Lung (tissue), 12 donors: ENCODE results near the gene PLCH1. TPM values are rescaled to one million over a fixed set of nuclear protein-coding genes. Genes with fewer than 3 reads are reported as not detected.

Experiments
- ATAC-seq: fragments of 200-7000 bp; cut with Tn5 transposase; one replicate; pipeline ENCODE4 v1.9.1; 2020; ENCODE audit warnings: moderate number of reproducible peaks; ENCODE audit not compliant: insufficient read depth, low FRiP score
- DNase-seq, 3 donors: peaks; one replicate each; pipeline ENCODE4 v3.0.0-alpha.2; 2013 to 2017
- H3K27ac ChIP-seq, 2 donors: one replicate each; pipeline ENCODE4 v1.5.1; 2013; ENCODE audit warnings: mild to moderate bottlenecking in 2 of 2, moderate library complexity in 2 of 2, control low read depth in 1 of 2, inconsistent platforms in 1 of 2, low read depth in 1 of 2, low read length in 1 of 2
- H3K27me3 ChIP-seq, 3 donors: one replicate each; pipeline ENCODE4 v1.5.1; 2013; ENCODE audit warnings: low read length in 2 of 3; ENCODE audit not compliant: control insufficient read depth in 3 of 3, insufficient read depth in 3 of 3
- H3K36me3 ChIP-seq, 4 donors: one replicate each; pipeline ENCODE4 v1.5.1; 2013; ENCODE audit warnings: low read length in 4 of 4, mild to moderate bottlenecking in 1 of 4, moderate library complexity in 1 of 4; ENCODE audit not compliant: control insufficient read depth in 4 of 4, insufficient read depth in 4 of 4
- H3K4me1 ChIP-seq, 5 donors: one replicate each; pipeline ENCODE4 v1.5.1; 2013; ENCODE audit warnings: low read length in 5 of 5, mild to moderate bottlenecking in 2 of 5, moderate library complexity in 1 of 5; ENCODE audit not compliant: control insufficient read depth in 5 of 5, insufficient read depth in 5 of 5
- H3K4me3 ChIP-seq: one replicate; pipeline ENCODE4 v1.5.1; 2013; ENCODE audit warnings: mild to moderate bottlenecking, control low read depth, moderate library complexity
- H3K9ac ChIP-seq, 2 donors: one replicate each; pipeline ENCODE4 v1.5.1; 2013; ENCODE audit warnings: low read length in 2 of 2, control low read depth in 1 of 2; ENCODE audit not compliant: insufficient read depth in 1 of 2
- H3K9me3 ChIP-seq, 4 donors: one replicate each; pipeline ENCODE4 v1.5.1; 2013; ENCODE audit warnings: low read length in 3 of 4, mild to moderate bottlenecking in 1 of 4, moderate library complexity in 1 of 4; ENCODE audit not compliant: control insufficient read depth in 4 of 4, insufficient read depth in 3 of 4
- WGBS, 2 donors: extraction: QIAGEN DNeasy Blood & Tissue Kit; methylation state at CpG; one replicate each; pipeline ENCODE4 v1.1.7; 2013; 5-methylcytosine and 5-hydroxymethylcytosine counted together
- polyA plus RNA-seq, 2 donors: library from polyadenylated mRNA; stranded (reverse); fragments of 200-250 nt; gene quantifications; one replicate each; pipeline ENCODE4 v1.2.1, GENCODE V29; 2013
- total RNA-seq, 2 donors: library from RNA; depleted of rRNA in 1 of 2; stranded (reverse); fragments of >200 nt in 1 of 2; gene quantifications; one replicate each; pipeline ENCODE4 v1.2.1, GENCODE V29; 2014 to 2021
- TF ChIP-seq, protein P1 (sequence below): IDR thresholded peaks from 2 replicates; pipeline ENCODE4 v1.5.1; 2012; ENCODE audit warnings: mild to moderate bottlenecking; ENCODE audit errors: control extremely low read depth, extremely low read depth
- donor health status: control.
- donor health status: control.
- donor health status: Bipolar disorder and iron deficiency.
- donor health status: healthy.
- donor health status: DM: yes; HTN: yes; CAD: no.

PLCH1 gene
- total and polyA plus RNA-seq, 4 donors: 2.5 to 22.8 (median 9.1) TPM

DNA sequence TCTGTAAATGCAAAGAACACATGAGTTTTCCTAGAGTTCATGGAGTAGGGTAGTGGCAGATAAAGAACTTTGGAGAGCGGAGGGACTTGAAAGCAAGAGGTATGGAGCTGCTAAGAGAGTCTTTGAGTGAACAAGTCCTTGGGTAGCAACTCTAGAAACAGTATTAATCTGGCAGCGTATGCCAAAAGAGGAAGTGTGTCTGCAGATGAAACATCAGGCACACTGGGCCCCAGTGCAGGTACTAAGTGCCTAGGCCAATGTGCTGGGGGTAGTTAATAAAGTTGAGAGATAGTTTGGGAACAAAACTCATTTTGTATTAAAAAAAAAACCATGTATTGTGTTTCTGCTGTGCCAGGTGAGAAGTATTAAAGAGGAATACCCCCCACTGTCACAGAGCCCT is 228.4 kb downstream of the PLCH1 start:
- Histone ChIP-seq H3K36me3 (peaks cover 0 to 1% (median 0%) of the 10 kb centered on the region in 4 donors), H3K9me3 (no peaks in the 10 kb centered on the region), H3K4me1 (no peaks in the 10 kb centered on the region), H3K9ac (no peak overlapping the region), H3K4me3 (no peak overlapping the region), H3K27ac (no peak overlapping the region), H3K27me3 (no peaks in the 10 kb centered on the region)
- TF ChIP-seq, protein P1, sequence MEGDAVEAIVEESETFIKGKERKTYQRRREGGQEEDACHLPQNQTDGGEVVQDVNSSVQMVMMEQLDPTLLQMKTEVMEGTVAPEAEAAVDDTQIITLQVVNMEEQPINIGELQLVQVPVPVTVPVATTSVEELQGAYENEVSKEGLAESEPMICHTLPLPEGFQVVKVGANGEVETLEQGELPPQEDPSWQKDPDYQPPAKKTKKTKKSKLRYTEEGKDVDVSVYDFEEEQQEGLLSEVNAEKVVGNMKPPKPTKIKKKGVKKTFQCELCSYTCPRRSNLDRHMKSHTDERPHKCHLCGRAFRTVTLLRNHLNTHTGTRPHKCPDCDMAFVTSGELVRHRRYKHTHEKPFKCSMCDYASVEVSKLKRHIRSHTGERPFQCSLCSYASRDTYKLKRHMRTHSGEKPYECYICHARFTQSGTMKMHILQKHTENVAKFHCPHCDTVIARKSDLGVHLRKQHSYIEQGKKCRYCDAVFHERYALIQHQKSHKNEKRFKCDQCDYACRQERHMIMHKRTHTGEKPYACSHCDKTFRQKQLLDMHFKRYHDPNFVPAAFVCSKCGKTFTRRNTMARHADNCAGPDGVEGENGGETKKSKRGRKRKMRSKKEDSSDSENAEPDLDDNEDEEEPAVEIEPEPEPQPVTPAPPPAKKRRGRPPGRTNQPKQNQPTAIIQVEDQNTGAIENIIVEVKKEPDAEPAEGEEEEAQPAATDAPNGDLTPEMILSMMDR: no peak
- 73 to 74% methylated on average over 2 of the region's 2 CpGs for WGBS, 2 donors
- ATAC-seq (no peak), DNase-seq (no peak)

GRCh38 chr3:155512867-155513261 is 232.0 kb downstream of the PLCH1 start:
- Histone ChIP-seq H3K36me3 (peaks cover 0 to 1% (median 0%) of the 10 kb centered on the region in 4 donors), H3K4me3 (no peak overlapping the region), H3K9ac (no peak overlapping the region), H3K9me3 (no peaks in the 10 kb centered on the region), H3K27ac (no peak overlapping the region), H3K27me3 (no peaks in the 10 kb centered on the region), H3K4me1 (no peaks in the 10 kb centered on the region)
- 89 to 93% methylated on average over 5 of the region's 5 CpGs for WGBS, 2 donors
- TF ChIP-seq, protein P1: no peak
- no peak for DNase-seq
- no peak for ATAC-seq

- Histone ChIP-seq H3K4me1 (no peaks in the 10 kb centered on the region), H3K4me3 (no peak overlapping the region), H3K9me3 (no peaks in the 10 kb centered on the region), H3K27me3 (no peaks in the 10 kb centered on the region), H3K9ac (no peak overlapping the region), H3K36me3 (peaks cover 0 to 1% (median 0%) of the 10 kb centered on the region in 4 donors), H3K27ac (no peak overlapping the region)
- TF ChIP-seq, protein P1: no peak
- 84 to 85% methylated on average over 8 of the region's 8 CpGs for WGBS, 2 donors
- no peak for ATAC-seq
- DNase-seq: no peak
Observed at GRCh38 chr3:155512175-155512866, 232.6 kb downstream of the PLCH1 start.
